Small intestine (tissue), 7 donors: ENCODE results near the gene KCNK1. TPM values are rescaled to one million over a fixed set of nuclear protein-coding genes. Genes with fewer than 3 reads are reported as not detected.

Source experiments
- DNase-seq, 2 donors: peaks; one replicate each; pipeline versions ENCODE4 v3.0.0 to v3.0.0-alpha.2; 2013
- FAIRE-seq: peaks from 2 replicates; lab custom pipeline; 2012; peaks lifted over from hg19 to GRCh38; lab: Jason Lieb, UNC
- H3K27ac ChIP-seq, 3 donors: one replicate each; pipeline ENCODE4 v1.5.1; 2013; ENCODE audit warnings: low read length in 2 of 3, mild to moderate bottlenecking in 2 of 3, control low read depth in 1 of 3, inconsistent platforms in 1 of 3, low read depth in 1 of 3, moderate library complexity in 1 of 3
- H3K27me3 ChIP-seq, 3 donors: one replicate each; pipeline ENCODE4 v1.6.1; 2013; ENCODE audit warnings: low read length in 3 of 3, inconsistent platforms in 1 of 3; ENCODE audit not compliant: control insufficient read depth in 3 of 3, insufficient read depth in 3 of 3
- H3K36me3 ChIP-seq, 3 donors: one replicate each; pipeline ENCODE4 v1.6.1; 2013; ENCODE audit warnings: low read length in 3 of 3, inconsistent platforms in 1 of 3, low read depth in 1 of 3, mild to moderate bottlenecking in 1 of 3, moderate library complexity in 1 of 3; ENCODE audit not compliant: control insufficient read depth in 3 of 3, insufficient read depth in 2 of 3
- H3K4me1 ChIP-seq, 3 donors: one replicate each; pipeline ENCODE4 v1.6.1; 2013; ENCODE audit warnings: low read length in 2 of 3, inconsistent platforms in 1 of 3, low read depth in 1 of 3, mild to moderate bottlenecking in 1 of 3, moderate library complexity in 1 of 3; ENCODE audit not compliant: control insufficient read depth in 3 of 3, insufficient read depth in 2 of 3
- H3K4me3 ChIP-seq, 3 donors: one replicate each; pipeline ENCODE4 v1.5.1; 2013; ENCODE audit warnings: low read length in 3 of 3, control low read depth in 1 of 3, inconsistent platforms in 1 of 3, low read depth in 1 of 3, mild to moderate bottlenecking in 1 of 3, moderate library complexity in 1 of 3
- H3K9me3 ChIP-seq, 2 donors: one replicate each; pipeline ENCODE4 v1.6.1; 2013; ENCODE audit warnings: low read depth in 1 of 2, low read length in 1 of 2; ENCODE audit not compliant: control insufficient read depth in 2 of 2, insufficient read depth in 1 of 2
- WGBS, 3 donors: extraction: QIAGEN DNeasy Blood & Tissue Kit; methylation state at CpG; one replicate each; pipeline ENCODE4 v1.1.7; 2013; 5-methylcytosine and 5-hydroxymethylcytosine counted together
- polyA plus RNA-seq, 4 donors: library from polyadenylated mRNA; stranded (reverse) in 3 of 4; unstranded in 1 of 4; fragments of 200-250 nt in 3 of 4; fragments of 120-200 nt in 1 of 4; gene quantifications; one replicate each; pipeline versions ENCODE4 v1.2.1 to v1.2.3, GENCODE V29; 2013
- donor health status: healthy with polysubstance abuse.
- donor health status: control.
- donor health status: control.
- donor health status: Bipolar disorder and iron deficiency.
- donor health status: healthy.

KCNK1 gene
- polyA plus RNA-seq, 4 donors: 6.6 to 40.3 (median 23.7) TPM

GRCh38 chr1:233599542-233600073 lies 14.3 kb upstream of the KCNK1 start:
- H3K27me3 ChIP-seq: no peaks in the 10 kb centered on the region
- 57 to 69% (median 69%) methylated on average over 5 of the region's 5 CpGs for WGBS, 3 donors
- no peak overlapping the region for H3K4me3 ChIP-seq
- no peak for FAIRE-seq
- no peak for DNase-seq
- peaks cover 0 to under 1% of the 10 kb centered on the region in 2 donors for H3K9me3 ChIP-seq
- no peaks in the 10 kb centered on the region for H3K36me3 ChIP-seq
- H3K4me1 ChIP-seq: no peaks in the 10 kb centered on the region
- H3K27ac ChIP-seq: no peak overlapping the region

DNA sequence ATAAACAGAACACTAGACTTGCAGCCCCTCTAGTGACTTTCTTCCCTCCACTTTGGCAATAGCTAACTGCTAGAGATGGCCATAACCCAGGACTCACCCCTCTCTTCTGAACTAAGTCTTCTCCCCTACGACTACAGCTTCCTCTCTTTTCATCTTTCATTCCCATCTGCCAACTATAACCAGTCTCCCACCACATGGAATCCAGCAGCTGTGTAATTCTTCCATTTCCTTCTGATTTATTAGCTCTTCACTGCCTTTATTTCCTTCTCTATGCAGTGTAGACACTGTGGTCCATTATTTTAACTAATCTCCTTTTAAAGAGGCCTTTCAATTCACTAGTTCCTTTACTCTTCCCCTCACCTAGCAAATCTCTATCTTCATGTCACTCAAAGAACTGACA lies 13.4 kb upstream of the KCNK1 start:
- Histone ChIP-seq H3K27ac (no peak overlapping the region), H3K9me3 (peaks cover 0 to 4% of the 10 kb centered on the region in 2 donors), H3K4me3 (no peak overlapping the region), H3K4me1 (no peaks in the 10 kb centered on the region), H3K27me3 (no peaks in the 10 kb centered on the region), H3K36me3 (no peaks in the 10 kb centered on the region)
- DNase-seq (no peak), FAIRE-seq (no peak)
- WGBS, 3 donors: 36 to 73% (median 47%) methylated on average over 1 of the region's 1 CpG

GRCh38 chr1:233603478-233603877 lies 10.4 kb upstream of the KCNK1 start:
- no peaks in the 10 kb centered on the region for H3K27me3 ChIP-seq
- no peak for FAIRE-seq
- WGBS, 3 donors: 88 to 97% (median 94%) methylated on average over 2 of the region's 2 CpGs

DNA sequence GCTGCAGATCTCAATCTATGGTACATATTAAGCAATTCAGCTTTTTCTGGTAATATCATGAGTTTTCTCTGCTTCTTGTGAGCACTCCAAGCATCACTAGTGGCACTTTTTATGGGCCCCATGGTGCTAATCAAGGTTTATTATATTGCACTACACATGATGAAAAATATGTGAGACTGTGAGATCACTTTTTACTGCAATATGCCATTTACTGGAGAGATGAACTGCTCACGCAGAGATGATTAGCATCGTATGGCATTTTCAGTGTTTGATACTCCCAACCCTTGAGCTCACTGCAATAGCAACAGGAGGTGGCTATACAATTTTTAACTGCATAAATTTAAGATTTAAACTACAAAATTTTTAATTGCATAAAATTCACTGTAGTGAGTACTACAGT lies 8.7 kb upstream of the KCNK1 start:
- no peaks in the 10 kb centered on the region for H3K36me3 ChIP-seq
- no peak overlapping the region for H3K27ac ChIP-seq
- H3K4me3 ChIP-seq: no peak overlapping the region
- peaks cover 0 to 1% (median 0%) of the 10 kb centered on the region in 3 donors for H3K4me1 ChIP-seq
- WGBS, 3 donors: 82 to 90% (median 84%) methylated on average over 2 of the region's 2 CpGs
- no peak for FAIRE-seq
- H3K27me3 ChIP-seq: no peaks in the 10 kb centered on the region
- peaks cover 0 to 4% of the 10 kb centered on the region in 2 donors for H3K9me3 ChIP-seq
- no peak for DNase-seq

More at GRCh38 chr1:233603478-233603877, 10.4 kb upstream of the KCNK1 start:
- Histone ChIP-seq H3K36me3 (no peaks in the 10 kb centered on the region), H3K4me1 (peaks cover 0 to 1% (median 0%) of the 10 kb centered on the region in 3 donors), H3K4me3 (no peak overlapping the region), H3K27ac (no peak overlapping the region), H3K9me3 (peaks cover 0 to 4% of the 10 kb centered on the region in 2 donors)
- DNase-seq: no peak

GRCh38 chr1:233606813-233607212 lies 7.1 kb upstream of the KCNK1 start:
- WGBS, 3 donors: 47 to 75% (median 58%) methylated on average over 5 of the region's 5 CpGs
- Histone ChIP-seq H3K36me3 (no peaks in the 10 kb centered on the region), H3K4me1 (peaks cover 0 to 1% (median 0%) of the 10 kb centered on the region in 3 donors), H3K27ac (peak overlapping the region in 1 of 3 donors; percentile 35), H3K27me3 (no peaks in the 10 kb centered on the region), H3K9me3 (peaks cover 0 to 4% of the 10 kb centered on the region in 2 donors), H3K4me3 (no peak overlapping the region)
- FAIRE-seq: no peak
- no peak for DNase-seq

GRCh38 chr1:233607252-233608119 lies 6.4 kb upstream of the KCNK1 start:
- Histone ChIP-seq H3K4me3 (no peak overlapping the region), H3K27ac (no peak overlapping the region), H3K4me1 (peaks cover 0 to 1% (median 0%) of the 10 kb centered on the region in 3 donors), H3K9me3 (peaks cover 0 to 4% of the 10 kb centered on the region in 2 donors), H3K27me3 (no peaks in the 10 kb centered on the region), H3K36me3 (no peaks in the 10 kb centered on the region)
- WGBS, 3 donors: 23 to 54% (median 32%) methylated on average over 8 of the region's 8 CpGs
- DNase-seq (peak; percentile 51 to 85), FAIRE-seq (no peak)

GRCh38 chr1:233608988-233609387 lies 4.9 kb upstream of the KCNK1 start:
- WGBS, 3 donors: 87 to 97% (median 90%) methylated on average over 3 of the region's 3 CpGs
- no peak for FAIRE-seq
- Histone ChIP-seq H3K9me3 (peaks cover 0 to 4% of the 10 kb centered on the region in 2 donors), H3K4me1 (peaks cover 0 to 1% (median 0%) of the 10 kb centered on the region in 3 donors), H3K27me3 (no peaks in the 10 kb centered on the region), H3K4me3 (no peak overlapping the region), H3K27ac (no peak overlapping the region), H3K36me3 (no peaks in the 10 kb centered on the region)
- no peak for DNase-seq

GRCh38 chr1:233609926-233610325 lies 4.0 kb upstream of the KCNK1 start:
- H3K4me1 ChIP-seq: peaks cover 0 to 1% (median 0%) of the 10 kb centered on the region in 3 donors
- H3K27me3 ChIP-seq: peaks cover 0 to 4% (median 0%) of the 10 kb centered on the region in 3 donors
- no peak overlapping the region for H3K27ac ChIP-seq
- no peak for DNase-seq
- WGBS, 3 donors: 78 to 89% (median 82%) methylated on average over 4 of the region's 4 CpGs
- H3K36me3 ChIP-seq: no peaks in the 10 kb centered on the region
- FAIRE-seq: no peak
- H3K4me3 ChIP-seq: no peak overlapping the region
- no peaks in the 10 kb centered on the region for H3K9me3 ChIP-seq
